Neural cell (in vitro differentiated cells): ENCODE data around the gene ASPM.

Experiments used
- TAF1 ChIP-seq: IDR thresholded peaks from 2 replicates; pipeline ENCODE4 v1.6.1; 2012; ENCODE audit warnings: low read depth
- TF ChIP-seq, protein P1 (sequence below): fragments of 450-650 bp; IDR thresholded peaks from 2 replicates; pipeline ENCODE4 v1.5.1; 2014; ENCODE audit warnings: antibody characterized with exemption, mild to moderate bottlenecking, moderate library complexity; ENCODE audit not compliant: poor library complexity, severe bottlenecking

DNA sequence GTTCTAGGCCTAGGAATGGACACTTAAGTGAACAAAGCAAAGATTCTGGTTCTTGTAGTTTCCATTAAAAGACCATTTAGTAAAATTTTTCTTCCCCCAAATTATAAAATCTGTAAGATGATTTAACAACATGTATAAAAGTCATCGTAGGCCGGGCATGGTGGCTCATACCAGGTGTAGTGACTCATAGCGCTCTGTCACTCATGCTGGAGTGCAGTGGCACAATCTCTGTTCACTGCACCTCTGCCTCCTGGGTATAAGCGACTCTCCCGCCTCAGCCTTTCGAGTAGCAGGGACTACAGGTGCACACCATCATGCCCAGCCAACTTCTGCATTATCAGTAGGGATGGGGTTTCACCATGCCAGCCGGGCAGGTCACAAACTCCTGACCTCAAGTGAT is 9.1 kb downstream of the ASPM start:
- TF ChIP-seq, protein P1, sequence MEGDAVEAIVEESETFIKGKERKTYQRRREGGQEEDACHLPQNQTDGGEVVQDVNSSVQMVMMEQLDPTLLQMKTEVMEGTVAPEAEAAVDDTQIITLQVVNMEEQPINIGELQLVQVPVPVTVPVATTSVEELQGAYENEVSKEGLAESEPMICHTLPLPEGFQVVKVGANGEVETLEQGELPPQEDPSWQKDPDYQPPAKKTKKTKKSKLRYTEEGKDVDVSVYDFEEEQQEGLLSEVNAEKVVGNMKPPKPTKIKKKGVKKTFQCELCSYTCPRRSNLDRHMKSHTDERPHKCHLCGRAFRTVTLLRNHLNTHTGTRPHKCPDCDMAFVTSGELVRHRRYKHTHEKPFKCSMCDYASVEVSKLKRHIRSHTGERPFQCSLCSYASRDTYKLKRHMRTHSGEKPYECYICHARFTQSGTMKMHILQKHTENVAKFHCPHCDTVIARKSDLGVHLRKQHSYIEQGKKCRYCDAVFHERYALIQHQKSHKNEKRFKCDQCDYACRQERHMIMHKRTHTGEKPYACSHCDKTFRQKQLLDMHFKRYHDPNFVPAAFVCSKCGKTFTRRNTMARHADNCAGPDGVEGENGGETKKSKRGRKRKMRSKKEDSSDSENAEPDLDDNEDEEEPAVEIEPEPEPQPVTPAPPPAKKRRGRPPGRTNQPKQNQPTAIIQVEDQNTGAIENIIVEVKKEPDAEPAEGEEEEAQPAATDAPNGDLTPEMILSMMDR: no peak
- TF ChIP-seq TAF1: no peak
